AG04450 (cell line): Measurements from ENCODE around the gene HPS1. TPM values are rescaled to one million over a fixed set of nuclear protein-coding genes. Genes with fewer than 3 reads are reported as not detected.

Source experiments
- CTCF ChIA-PET: fragments of 300-600, 350-600 bp; formaldehyde crosslinking; extraction: SDS; loops from one replicate; lab custom pipeline; 2022; ENCODE audit warnings: antibody characterized with exemption, inconsistent platforms; lab: Charles Lee
- POLR2A ChIA-PET: fragments of 350-600 bp; formaldehyde crosslinking; extraction: SDS; loops from one replicate; lab custom pipeline; 2021; ENCODE audit warnings: antibody characterized with exemption, inconsistent platforms; lab: Yijun Ruan, JAX
- DNase-seq: peaks from one replicate; pipeline ENCODE4 v3.0.0-alpha.2; 2011; ENCODE audit warnings: low read depth, low spot score
- H3K27ac ChIP-seq: one replicate; pipeline ENCODE4 v1.5.1; 2012; ENCODE audit warnings: low read depth, low read length, control low read depth
- H3K27me3 ChIP-seq: one replicate; pipeline ENCODE4 v1.6.0; 2012; ENCODE audit warnings: low read length; ENCODE audit not compliant: control insufficient read depth, insufficient read depth
- H3K4me3 ChIP-seq: 2 replicates; pipeline ENCODE4 v1.5.1; 2011; ENCODE audit warnings: mild to moderate bottlenecking, low read depth, low read length, control low read depth
- H3K9me3 ChIP-seq: 2 replicates; pipeline ENCODE4 v1.5.1; 2012; ENCODE audit warnings: low read length; ENCODE audit not compliant: control insufficient read depth, insufficient read depth
- polyA plus RNA-seq: library from polyadenylated mRNA; depleted of rRNA; stranded (reverse); fragments of >200 nt; gene quantifications from 2 replicates; pipeline ENCODE4 v1.2.3, GENCODE V29; 2011
- TF ChIP-seq, protein P1 (sequence below): IDR thresholded peaks from 2 replicates; pipeline ENCODE4 v1.5.1; 2011; ENCODE audit warnings: low read depth, low read length, control low read depth, inconsistent platforms

HPS1 gene
- polyA plus RNA-seq, 1 experiment, result 56.7 TPM

DNA sequence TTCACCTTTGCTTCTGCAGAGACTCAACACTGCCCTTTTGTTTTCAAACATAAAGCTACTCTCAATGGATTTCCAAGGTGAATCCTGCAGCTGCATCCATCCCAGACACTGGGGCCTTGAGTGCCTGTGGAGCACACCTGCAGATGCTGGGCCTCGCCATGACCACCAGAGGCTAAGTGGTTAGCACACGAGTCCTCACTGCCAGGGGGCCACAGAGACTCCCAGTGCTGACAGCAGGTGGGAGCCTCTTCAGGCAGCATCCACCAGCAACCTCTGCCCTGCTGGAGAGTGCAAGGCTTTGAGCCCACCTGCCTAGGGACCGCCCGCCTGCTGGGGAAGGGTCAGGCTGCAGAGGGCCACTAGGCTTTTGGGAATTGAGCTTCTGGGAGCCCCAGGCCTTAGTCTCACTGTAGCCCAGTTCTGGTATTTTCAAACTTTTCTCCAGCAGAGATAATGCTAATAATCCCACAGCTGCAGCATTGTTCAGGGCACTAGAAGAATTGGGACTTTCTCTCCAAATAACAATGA is 9.4 kb upstream of the HPS1 start:
- no peaks in the 10 kb centered on the region for H3K9me3 ChIP-seq
- no peak for DNase-seq
- POLR2A ChIA-PET, result no interaction called here
- CTCF ChIA-PET, result interaction anchor here (0.7 to 1.1 kb wide), 2 partner anchors 11 to 286 kb away, joined by 3 read pairs; no protein-coding TSS in a partner anchor
- peaks cover 6% of the 10 kb centered on the region for H3K27me3 ChIP-seq
- TF ChIP-seq, protein P1, sequence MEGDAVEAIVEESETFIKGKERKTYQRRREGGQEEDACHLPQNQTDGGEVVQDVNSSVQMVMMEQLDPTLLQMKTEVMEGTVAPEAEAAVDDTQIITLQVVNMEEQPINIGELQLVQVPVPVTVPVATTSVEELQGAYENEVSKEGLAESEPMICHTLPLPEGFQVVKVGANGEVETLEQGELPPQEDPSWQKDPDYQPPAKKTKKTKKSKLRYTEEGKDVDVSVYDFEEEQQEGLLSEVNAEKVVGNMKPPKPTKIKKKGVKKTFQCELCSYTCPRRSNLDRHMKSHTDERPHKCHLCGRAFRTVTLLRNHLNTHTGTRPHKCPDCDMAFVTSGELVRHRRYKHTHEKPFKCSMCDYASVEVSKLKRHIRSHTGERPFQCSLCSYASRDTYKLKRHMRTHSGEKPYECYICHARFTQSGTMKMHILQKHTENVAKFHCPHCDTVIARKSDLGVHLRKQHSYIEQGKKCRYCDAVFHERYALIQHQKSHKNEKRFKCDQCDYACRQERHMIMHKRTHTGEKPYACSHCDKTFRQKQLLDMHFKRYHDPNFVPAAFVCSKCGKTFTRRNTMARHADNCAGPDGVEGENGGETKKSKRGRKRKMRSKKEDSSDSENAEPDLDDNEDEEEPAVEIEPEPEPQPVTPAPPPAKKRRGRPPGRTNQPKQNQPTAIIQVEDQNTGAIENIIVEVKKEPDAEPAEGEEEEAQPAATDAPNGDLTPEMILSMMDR, result no peak
- H3K4me3 ChIP-seq, result no peak overlapping the region
- no peak overlapping the region for H3K27ac ChIP-seq

DNA sequence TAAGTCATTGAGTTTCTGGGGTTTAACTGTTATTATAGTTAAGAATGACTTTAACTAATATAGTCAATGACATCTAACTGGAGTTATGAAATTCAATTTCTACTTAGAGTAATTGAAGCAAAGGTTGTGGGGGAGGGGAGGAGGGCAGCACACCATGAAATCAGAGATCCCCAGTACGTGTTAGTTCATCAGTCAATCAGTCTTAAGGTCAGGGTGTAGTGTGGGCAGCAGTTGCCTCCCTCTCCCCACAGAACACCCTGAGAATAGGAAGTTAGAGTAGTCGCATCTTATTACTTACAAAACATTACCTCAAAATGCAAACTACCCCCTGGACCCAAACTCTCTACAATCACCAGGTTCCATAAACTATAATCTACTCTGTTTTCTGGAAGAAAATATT is 7.0 kb upstream of the HPS1 start:
- no peak for DNase-seq
- H3K4me3 ChIP-seq, result no peak overlapping the region
- peaks cover 6% of the 10 kb centered on the region for H3K27me3 ChIP-seq
- no peak overlapping the region for H3K27ac ChIP-seq
- CTCF ChIA-PET, result interaction anchor here (0.6 kb wide), 1 partner anchor 59 kb away, joined by 4 read pairs; no protein-coding TSS in a partner anchor
- POLR2A ChIA-PET, result no interaction called here
- no peaks in the 10 kb centered on the region for H3K9me3 ChIP-seq
- TF ChIP-seq, protein P1, result no peak

DNA sequence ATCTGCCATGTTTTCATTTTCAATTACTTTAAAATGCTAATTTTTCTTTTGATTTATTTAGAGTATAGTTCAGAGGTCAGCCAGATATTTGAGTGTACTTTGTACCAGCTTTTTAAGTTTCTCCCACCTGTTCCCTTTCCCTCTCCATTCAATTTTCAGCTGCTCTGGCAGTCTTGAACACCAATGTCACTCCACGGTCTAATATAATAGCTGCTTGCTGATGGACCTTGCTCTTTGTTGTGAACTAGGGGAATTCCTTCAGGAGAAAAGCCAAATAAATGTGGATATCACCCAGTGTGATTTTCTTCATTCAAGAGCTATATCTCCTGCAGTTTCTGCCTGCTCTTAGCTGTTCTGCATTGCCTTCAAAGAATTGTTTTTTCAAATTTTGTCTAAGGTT is 3.9 kb upstream of the HPS1 start:
- Histone ChIP-seq H3K27me3 (peaks cover 2% of the 10 kb centered on the region), H3K9me3 (no peaks in the 10 kb centered on the region; the same call in 1 of the 2 replicates), H3K4me3 (no peak overlapping the region), H3K27ac (no peak overlapping the region)
- ChIA-PET POLR2A (no interaction called here), CTCF (interaction anchor here (1.4 kb wide), 1 partner anchor 25 kb away, joined by 4 read pairs; no protein-coding TSS in a partner anchor)
- TF ChIP-seq, protein P1, result no peak
- no peak for DNase-seq

DNA sequence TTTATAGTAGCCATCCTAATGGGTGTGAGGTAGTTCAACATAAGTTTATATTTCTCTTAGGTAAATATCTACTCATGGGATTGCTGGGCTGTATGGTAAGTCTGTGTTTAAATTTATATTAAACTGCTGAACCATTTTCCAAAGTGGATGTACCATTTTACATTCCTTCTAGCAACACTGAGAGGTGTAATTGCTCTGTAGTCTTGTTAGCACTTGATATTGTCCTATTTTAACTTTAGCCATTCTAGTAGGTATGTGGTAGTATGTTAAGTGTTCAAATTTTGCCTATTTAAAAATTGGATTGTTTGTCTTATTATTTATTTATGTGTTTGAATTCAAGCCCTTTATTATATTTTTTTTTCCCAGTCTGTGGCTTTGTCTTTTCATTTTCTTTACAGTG is 2.6 kb upstream of the HPS1 start:
- DNase-seq, result no peak
- CTCF ChIA-PET, result no interaction called here
- Histone ChIP-seq H3K9me3 (no peaks in the 10 kb centered on the region; the same call in 1 of the 2 replicates), H3K27me3 (peaks cover 2% of the 10 kb centered on the region), H3K4me3 (no peak overlapping the region), H3K27ac (no peak overlapping the region)
- POLR2A ChIA-PET, result no interaction called here
- TF ChIP-seq, protein P1, result no peak

DNA sequence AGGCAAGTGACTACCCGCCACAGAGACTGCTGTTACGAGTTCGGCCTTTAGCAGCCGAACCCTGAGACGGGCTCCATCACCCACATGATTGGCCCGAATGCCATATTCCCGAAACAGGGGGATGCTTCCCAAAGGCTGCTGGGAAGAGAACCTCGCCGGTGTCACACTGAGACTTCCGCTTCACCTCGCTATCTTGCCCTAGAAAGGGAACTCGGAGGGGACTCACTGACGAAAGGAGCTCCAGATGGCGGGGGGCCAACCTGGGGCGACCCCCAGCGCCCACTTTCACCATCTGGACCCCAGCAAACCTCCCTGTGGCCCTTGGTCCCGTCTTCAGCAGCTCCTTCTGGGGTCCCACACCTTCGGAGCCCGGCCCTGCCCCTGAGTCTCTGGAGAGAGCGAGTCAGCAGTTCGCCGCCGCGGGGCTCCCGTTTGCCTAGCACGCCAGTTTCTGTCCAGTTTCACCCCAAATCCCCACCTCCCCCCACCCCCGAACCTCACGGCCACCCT is 529 bp downstream of the HPS1 start:
- DNase-seq, result no peak
- no peaks in the 10 kb centered on the region; the same call in 1 of the 2 replicates for H3K9me3 ChIP-seq
- no peaks in the 10 kb centered on the region for H3K27me3 ChIP-seq
- ChIA-PET POLR2A (no interaction called here), CTCF (interaction anchor here (0.7 to 1.7 kb wide), 6 partner anchors 9 to 275 kb away, joined by 3 to 8 read pairs (median 4); no protein-coding TSS in a partner anchor)
- H3K27ac ChIP-seq, result peak overlapping the region; percentile 47
- peak overlapping the region; percentile 84 for H3K4me3 ChIP-seq
- TF ChIP-seq, protein P1, result no peak
